ENCODE measurements around the gene KCNJ13. TPM values are rescaled to one million over a fixed set of nuclear protein-coding genes. Genes with fewer than 3 reads are reported as not detected.

Gene KCNJ13
- total RNA-seq, 2 experiments from 2014 or later: not detected

Other genes with a start within 250 kb of the KCNJ13 start
- gene CHRNG, start 236.9 kb downstream of the KCNJ13 start, total RNA-seq: not detected
- 10 to 100 TPM in 1 of 2 experiments, 1 to 10 TPM in 1; 8.7 to 10.4 TPM for gene TIGD1, start 226.0 kb downstream of the KCNJ13 start, total RNA-seq
- gene EIF4E2, start 225.9 kb downstream of the KCNJ13 start, total RNA-seq: 10 to 100 TPM; 68.1 to 76.4 TPM
- gene EFHD1, start 143.0 kb downstream of the KCNJ13 start, total RNA-seq: under 1 TPM; 0.32 to 0.50 TPM
- 10 to 100 TPM; 54.3 to 58.7 TPM for gene GIGYF2, start 79.2 kb downstream of the KCNJ13 start, total RNA-seq
- 1 to 10 TPM in 1 of 2 experiments, under 1 TPM in 1; 0.97 to 1.1 TPM for gene SNORC, start 93.7 kb upstream of the KCNJ13 start, total RNA-seq
- not detected for gene NGEF, start 236.7 kb upstream of the KCNJ13 start, total RNA-seq